GM20000 (cell line): ENCODE results near the gene CD79B.

Experiments
- DNase-seq: peaks from one replicate; pipeline ENCODE4 v3.0.0; 2012; ENCODE audit warnings: low spot score
- TF ChIP-seq, protein P1 (sequence below): IDR thresholded peaks from 2 replicates; pipeline ENCODE4 v1.5.1; 2012; ENCODE audit warnings: mild to moderate bottlenecking, control low read depth; ENCODE audit errors: extremely low read depth, missing control alignments

The CD79B gene

DNA sequence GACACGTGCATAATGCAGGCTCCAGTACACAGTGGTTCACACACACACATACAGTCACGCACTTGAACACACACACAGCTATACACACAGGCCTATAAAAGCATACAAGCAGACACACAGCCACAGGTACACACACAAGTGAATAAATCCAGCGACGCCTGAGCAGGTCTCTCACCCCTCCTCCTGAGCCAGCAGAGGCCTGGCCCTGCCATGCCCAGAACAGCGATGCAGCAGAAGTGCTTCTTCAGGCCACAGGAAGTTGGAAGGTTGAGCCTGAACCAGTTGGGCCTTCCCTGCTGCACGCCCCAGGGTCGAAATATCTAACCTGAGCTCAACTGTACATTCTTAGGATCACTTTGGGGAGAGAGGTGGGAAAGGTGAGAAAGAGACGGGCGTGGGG, 7.3 kb upstream of the CD79B start:
- TF ChIP-seq, protein P1, sequence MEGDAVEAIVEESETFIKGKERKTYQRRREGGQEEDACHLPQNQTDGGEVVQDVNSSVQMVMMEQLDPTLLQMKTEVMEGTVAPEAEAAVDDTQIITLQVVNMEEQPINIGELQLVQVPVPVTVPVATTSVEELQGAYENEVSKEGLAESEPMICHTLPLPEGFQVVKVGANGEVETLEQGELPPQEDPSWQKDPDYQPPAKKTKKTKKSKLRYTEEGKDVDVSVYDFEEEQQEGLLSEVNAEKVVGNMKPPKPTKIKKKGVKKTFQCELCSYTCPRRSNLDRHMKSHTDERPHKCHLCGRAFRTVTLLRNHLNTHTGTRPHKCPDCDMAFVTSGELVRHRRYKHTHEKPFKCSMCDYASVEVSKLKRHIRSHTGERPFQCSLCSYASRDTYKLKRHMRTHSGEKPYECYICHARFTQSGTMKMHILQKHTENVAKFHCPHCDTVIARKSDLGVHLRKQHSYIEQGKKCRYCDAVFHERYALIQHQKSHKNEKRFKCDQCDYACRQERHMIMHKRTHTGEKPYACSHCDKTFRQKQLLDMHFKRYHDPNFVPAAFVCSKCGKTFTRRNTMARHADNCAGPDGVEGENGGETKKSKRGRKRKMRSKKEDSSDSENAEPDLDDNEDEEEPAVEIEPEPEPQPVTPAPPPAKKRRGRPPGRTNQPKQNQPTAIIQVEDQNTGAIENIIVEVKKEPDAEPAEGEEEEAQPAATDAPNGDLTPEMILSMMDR, result no peak

DNA sequence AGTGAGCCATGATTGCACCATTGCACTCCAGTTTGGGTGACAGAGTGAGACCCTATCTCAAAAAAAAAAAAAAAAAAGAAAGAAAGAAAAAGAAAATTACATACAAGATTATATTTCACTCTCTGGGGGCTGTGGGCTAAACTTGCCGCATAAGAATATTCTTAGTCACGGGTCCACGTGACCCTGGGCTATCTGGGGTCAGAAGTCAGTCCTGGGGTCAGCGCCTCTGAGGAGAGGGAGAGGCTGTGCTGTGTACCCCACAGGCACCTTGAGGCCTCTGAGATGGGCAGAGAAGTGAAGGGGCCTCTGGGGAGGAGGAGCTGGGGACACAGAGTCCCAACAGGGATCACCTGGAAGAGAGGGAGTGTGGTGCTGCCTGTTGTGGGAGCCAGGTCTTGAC, 5.8 kb upstream of the CD79B start:
- DNase-seq, result no peak
- TF ChIP-seq, protein P1, result no peak

More for the DNA sequence above, 7.3 kb upstream of the CD79B start:
- no peak for DNase-seq

DNA sequence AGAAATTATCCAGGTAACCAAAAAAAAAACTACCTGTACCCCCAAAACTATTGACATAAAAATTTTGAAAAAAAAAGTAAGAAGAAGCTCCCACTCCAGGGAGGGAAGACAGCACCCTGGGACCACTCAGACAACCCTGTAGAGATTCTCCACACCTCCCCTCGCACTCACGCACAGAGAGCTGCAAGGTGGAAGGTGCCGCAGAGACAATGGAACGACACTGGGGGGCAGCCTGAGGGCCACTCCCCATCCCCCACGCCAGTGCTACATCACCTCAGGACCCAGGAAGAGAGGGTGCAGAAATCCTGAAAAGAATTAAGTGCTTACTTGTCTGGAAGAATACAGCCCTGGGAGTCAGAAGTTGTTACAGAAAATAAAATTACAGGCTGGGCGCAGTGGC, 5.2 kb upstream of the CD79B start:
- DNase-seq, result no peak
- TF ChIP-seq, protein P1, result no peak

DNA sequence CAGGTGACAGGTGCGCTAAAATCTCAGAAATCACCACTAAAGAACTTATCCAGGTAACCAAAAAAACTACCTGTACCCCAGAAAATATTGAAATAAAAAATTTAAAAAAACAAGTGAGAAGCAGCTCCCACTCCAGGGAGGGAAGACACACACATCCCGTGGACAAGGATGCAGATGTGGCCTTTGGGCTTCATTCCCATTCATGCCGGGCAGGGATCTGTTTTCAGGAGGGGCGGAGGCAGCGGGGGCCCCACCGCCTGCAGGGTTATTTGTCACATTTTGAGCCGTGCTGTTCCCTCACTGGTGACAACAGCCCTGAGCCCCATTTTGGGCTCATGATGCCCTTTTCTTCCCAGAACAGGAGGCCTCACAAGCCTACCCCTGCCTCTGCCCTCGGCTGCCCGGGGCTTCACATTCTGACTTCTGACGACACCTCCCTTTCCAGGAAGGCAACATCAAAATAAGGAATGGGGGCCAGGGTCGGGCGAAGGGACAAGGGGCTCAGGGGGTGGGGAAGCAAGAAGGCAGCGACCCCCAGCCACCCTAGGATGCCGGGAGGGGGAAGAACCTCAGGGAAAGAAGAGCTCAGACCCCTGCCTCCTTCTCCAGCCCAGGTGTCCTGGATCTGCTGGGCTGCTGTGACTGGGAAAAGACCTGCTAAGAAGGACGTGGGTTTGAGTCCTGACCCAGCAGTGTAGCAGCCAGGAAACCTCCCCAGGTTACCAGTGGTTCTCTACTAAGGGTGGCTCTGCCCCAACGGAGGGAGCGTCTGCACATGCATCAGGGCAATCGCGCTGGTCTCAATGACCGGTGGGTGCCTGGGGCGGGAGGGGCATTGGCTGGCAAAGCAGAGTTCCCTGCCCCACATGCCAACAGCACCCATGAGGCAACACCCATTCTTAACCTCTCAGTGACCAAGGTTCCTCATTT, 2.3 kb upstream of the CD79B start:
- TF ChIP-seq, protein P1, result no peak

DNA sequence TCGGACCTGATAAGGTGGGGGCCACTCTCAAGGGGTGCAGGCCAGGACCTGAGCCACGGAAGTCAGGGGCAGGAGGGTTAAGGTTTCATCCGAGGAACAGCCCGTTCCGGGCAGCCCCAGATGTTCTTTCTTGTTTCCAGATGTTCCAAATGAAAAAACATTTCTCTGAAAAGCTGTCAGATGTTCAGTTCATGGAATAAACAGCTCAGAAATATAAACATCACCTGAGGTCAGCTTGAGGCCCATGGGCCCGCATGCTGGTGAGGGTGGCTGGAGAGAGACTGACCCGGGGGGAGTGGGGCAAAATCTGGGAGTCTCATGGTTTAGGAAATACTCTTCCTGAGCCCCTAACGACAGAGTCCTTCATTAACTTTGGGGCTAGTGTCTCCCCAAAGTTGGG, 1.5 kb upstream of the CD79B start:
- TF ChIP-seq, protein P1, result no peak

More for the DNA sequence above, 2.3 kb upstream of the CD79B start:
- no peak for DNase-seq

DNA sequence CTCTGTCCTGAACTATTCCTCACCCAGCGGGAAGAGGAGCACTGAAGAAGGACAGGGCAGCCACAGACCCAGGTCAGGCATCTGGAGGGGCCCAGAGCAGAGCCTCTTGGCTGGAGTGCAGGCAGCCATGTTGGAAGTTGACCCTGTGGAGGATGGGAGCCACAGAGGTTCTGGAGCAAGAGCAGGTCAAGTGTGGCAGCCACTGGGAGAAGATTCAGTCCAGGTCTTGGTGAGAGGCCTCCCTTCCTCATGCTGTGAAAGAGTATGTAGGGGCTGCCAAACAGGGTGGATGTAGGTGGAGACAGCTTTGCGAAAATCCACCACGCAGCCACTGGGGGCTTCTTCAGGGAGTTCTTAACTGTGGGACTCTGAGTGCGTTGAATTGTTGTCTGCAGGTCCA, 590 bp upstream of the CD79B start:
- DNase-seq, result no peak
- TF ChIP-seq, protein P1, result no peak

More for the DNA sequence above, 1.5 kb upstream of the CD79B start:
- DNase-seq, result no peak

- TF ChIP-seq, protein P1, result no peak
- DNase-seq, result peak; percentile 76
Measured at GRCh38 chr17:63930951-63931575, 1.1 kb downstream of the CD79B start.
